CD4-positive, alpha-beta T cell treated with Interleukin-21 for 1 hour (primary cell): ENCODE measurements around the gene PXN.
"Not testable (repeated sequence)": the region's sequence is repeated elsewhere in the genome, so short reads cannot be mapped to it uniquely, and the experiment has no call there.

Experiments used
- DNase-seq: peaks from one replicate; pipeline ENCODE4 v3.0.0-alpha.2; 2020

Gene PXN

GRCh38 chr12:120239776-120240494 lies 25.6 kb downstream of the PXN start:
- DNase-seq, result no peak

- no peak for DNase-seq
Measured at GRCh38 chr12:120238839-120239445, 26.6 kb downstream of the PXN start.

GRCh38 chr12:120238217-120238616 lies 27.3 kb downstream of the PXN start:
- DNase-seq, result no peak

- DNase-seq, result no peak
Measured at GRCh38 chr12:120237360-120238171, 28.0 kb downstream of the PXN start.

- not testable (repeated sequence) for DNase-seq
Measured at GRCh38 chr12:120236809-120237208, 28.7 kb downstream of the PXN start.

- DNase-seq, result no peak
Measured at GRCh38 chr12:120235369-120236323, 29.9 kb downstream of the PXN start.

GRCh38 chr12:120234643-120235368 lies 30.7 kb downstream of the PXN start:
- no peak for DNase-seq

GRCh38 chr12:120231316-120232011 lies 34.1 kb downstream of the PXN start:
- DNase-seq, result peak; percentile 73

- no peak for DNase-seq
Measured at GRCh38 chr12:120230974-120231315, 34.6 kb downstream of the PXN start.

- no peak for DNase-seq
Measured at GRCh38 chr12:120230326-120230973, 35.1 kb downstream of the PXN start.

GRCh38 chr12:120229487-120230325 lies 35.8 kb downstream of the PXN start:
- DNase-seq, result no peak

GRCh38 chr12:120229071-120229486 lies 36.5 kb downstream of the PXN start:
- DNase-seq, result no peak

- peak; percentile 88 for DNase-seq
Measured at GRCh38 chr12:120228291-120229070, 37.0 kb downstream of the PXN start.

GRCh38 chr12:120228041-120228290 lies 37.6 kb downstream of the PXN start:
- DNase-seq, result no peak

GRCh38 chr12:120227233-120228040 lies 38.1 kb downstream of the PXN start:
- DNase-seq, result no peak

- peak; percentile 24 for DNase-seq
Measured at GRCh38 chr12:120225852-120226640, 39.5 kb downstream of the PXN start.

GRCh38 chr12:120225200-120225558 lies 40.4 kb downstream of the PXN start:
- no peak for DNase-seq
